OCI-LY7 (cell line): ENCODE measurements around the gene PLAAT3.

Experiments used
- CTCF ChIP-seq: fragments of 200-600 bp; sonication (generic); conservative IDR thresholded peaks from 2 replicates; pipeline ENCODE4 v1.5.1; 2014; ENCODE audit warnings: mild to moderate bottlenecking, antibody characterized with exemption, low read length, moderate library complexity, mixed read lengths
- EZH2phosphoT487 ChIP-seq: fragments of 200-600 bp; sonication (generic); IDR thresholded peaks from 2 replicates; pipeline ENCODE4 v1.6.1; 2018; ENCODE audit warnings: low read depth, borderline replicate concordance, mild to moderate bottlenecking, mixed run types, antibody characterized with exemption, low read length, moderate library complexity, mixed read lengths

GRCh38 chr11:63611395-63611747, 2.9 kb downstream of the PLAAT3 start:
- TF ChIP-seq CTCF (no peak), EZH2phosphoT487 (no peak)
